Keratinocyte (primary cell): Measurements from ENCODE around the gene QSOX1. TPM values are rescaled to one million over a fixed set of nuclear protein-coding genes. Genes with fewer than 3 reads are reported as not detected.

Experiments
- DNase-seq: peaks from one replicate; pipeline ENCODE4 v3.0.0-alpha.2; 2011; ENCODE audit warnings: low read depth, missing footprints, low spot score
- FAIRE-seq: peaks from 2 replicates; lab custom pipeline; 2011; peaks lifted over from hg19 to GRCh38; lab: Jason Lieb, UNC
- H2AFZ ChIP-seq: 2 replicates; pipeline ENCODE4 v1.6.0; 2012; ENCODE audit warnings: low read length, control low read depth, inconsistent platforms; ENCODE audit not compliant: control insufficient read depth
- H3K27ac ChIP-seq: 2 replicates; pipeline ENCODE4 v1.5.1; 2011; ENCODE audit warnings: low read length; ENCODE audit not compliant: control insufficient read depth, insufficient read depth
- H3K27me3 ChIP-seq: 3 replicates; pipeline ENCODE4 v1.6.0; 2011; ENCODE audit warnings: low read length; ENCODE audit not compliant: control insufficient read depth, insufficient read depth; ENCODE audit errors: extremely low read depth
- H3K36me3 ChIP-seq, 2 experiments: 2 replicates in 1 of 2; 3 replicates in 1 of 2; pipeline ENCODE4 v1.5.1; 2011; ENCODE audit warnings: low read length in 2 of 2, mild to moderate bottlenecking in 1 of 2; ENCODE audit not compliant: control insufficient read depth in 2 of 2, insufficient read depth in 2 of 2; ENCODE audit errors: extremely low read depth in 1 of 2
- H3K4me1 ChIP-seq: 3 replicates; pipeline ENCODE4 v1.5.1; 2011; ENCODE audit warnings: low read length; ENCODE audit not compliant: control insufficient read depth, insufficient read depth; ENCODE audit errors: extremely low read depth
- H3K4me2 ChIP-seq: 3 replicates; pipeline ENCODE4 v1.6.0; 2011; ENCODE audit warnings: low read depth, low read length; ENCODE audit not compliant: control insufficient read depth, insufficient read depth; ENCODE audit errors: extremely low read depth
- H3K4me3 ChIP-seq, 3 experiments: fragments of 200-600 bp in 1 of 3; sonication (generic) in 1 of 3; 2 replicates in 2 of 3; 3 replicates in 1 of 3; pipeline ENCODE4 v1.5.1; 2011 to 2016; ENCODE audit warnings: low read length in 3 of 3, mild to moderate bottlenecking in 3 of 3, control low read depth in 2 of 3, inconsistent platforms in 1 of 3, low read depth in 1 of 3, mixed read lengths in 1 of 3, mixed run types in 1 of 3, moderate library complexity in 1 of 3; ENCODE audit not compliant: control insufficient read depth in 2 of 3, insufficient read depth in 2 of 3; ENCODE audit errors: extremely low read depth in 1 of 3
- H3K79me2 ChIP-seq: 2 replicates; pipeline ENCODE4 v1.6.0; 2012; ENCODE audit warnings: low read length; ENCODE audit not compliant: control insufficient read depth, insufficient read depth
- H3K9ac ChIP-seq: 3 replicates; pipeline ENCODE4 v1.6.0; 2011; ENCODE audit warnings: low read length; ENCODE audit not compliant: control insufficient read depth, insufficient read depth; ENCODE audit errors: extremely low read depth
- H3K9me1 ChIP-seq: 3 replicates; pipeline ENCODE4 v1.6.0; 2011; ENCODE audit warnings: low read length; ENCODE audit not compliant: control insufficient read depth, insufficient read depth; ENCODE audit errors: extremely low read depth
- H3K9me3 ChIP-seq: 2 replicates; pipeline ENCODE4 v1.5.1; 2012; ENCODE audit warnings: low read depth, low read length; ENCODE audit not compliant: control insufficient read depth
- H4K20me1 ChIP-seq: 3 replicates; pipeline ENCODE4 v1.6.0; 2011; ENCODE audit warnings: low read length; ENCODE audit not compliant: control insufficient read depth, insufficient read depth; ENCODE audit errors: extremely low read depth
- CTCF ChIP-seq, 3 experiments: IDR thresholded peaks in 1 of 3; conservative IDR thresholded peaks in 1 of 3; optimal IDR thresholded peaks in 1 of 3; 2 replicates in 2 of 3; 3 replicates in 1 of 3; pipeline versions ENCODE3 to v1.5.1; 2011; ENCODE audit warnings: low read length in 3 of 3, mild to moderate bottlenecking in 3 of 3, moderate library complexity in 2 of 3, control low read depth in 1 of 3, inconsistent platforms in 1 of 3; ENCODE audit not compliant: insufficient read depth in 2 of 3; ENCODE audit errors: extremely low read depth in 1 of 3
- EZH2 ChIP-seq: IDR thresholded peaks from one replicate; pipeline ENCODE4 v1.6.1; 2012; ENCODE audit warnings: inconsistent platforms, mild to moderate bottlenecking, low read length, moderate library complexity
- dilution Hi-C: fragments of 300-500 bp; cut with MboI; formaldehyde crosslinking; loops from one replicate; pipeline ENCODE4 v1.7.0; 2020; ENCODE audit warnings: low sequenced_read_pairs; ENCODE audit not compliant: extremely low pct_ligation_motif_present
- polyA plus RNA-seq, 5 experiments: library from polyadenylated mRNA; depleted of rRNA in 3 of 5; stranded (reverse) in 3 of 5; stranded (forward) in 1 of 5; unstranded in 1 of 5; fragments of >200 nt; gene quantifications; 1 replicate in 1 of 5; 2 replicates in 3 of 5; 3 replicates in 1 of 5; pipeline versions ENCODE4 v1.2.1 to v1.2.3, GENCODE V29; 2011 to 2012; ENCODE audit warnings: missing spikeins in 2 of 5, low read depth in 1 of 5, low replicate concordance in 1 of 5

QSOX1 gene
- polyA plus RNA-seq, 1 donor (not counting 4 experiments of a cell fraction or from before 2014, with no cell fraction given) = 57.6 TPM

- Histone ChIP-seq H3K79me2 (no peaks in the 10 kb centered on the region), H4K20me1 (no peaks in the 10 kb centered on the region), H3K36me3 (no peaks in the 10 kb centered on the region), H3K4me2 (peak overlapping the region; percentile 12), H3K27me3 (no peaks in the 10 kb centered on the region), H3K9me1 (no peaks in the 10 kb centered on the region), H3K9ac (no peak overlapping the region), H3K27ac (no peak overlapping the region), H3K4me1 (peaks cover 7% of the 10 kb centered on the region), H3K4me3 (no peak overlapping the region), H2AFZ (no peak overlapping the region), H3K9me3 (no peaks in the 10 kb centered on the region)
- FAIRE-seq (peak; percentile 39), DNase-seq (no peak)
- dilution Hi-C loops = no loop called here
- TF ChIP-seq CTCF (optimal IDR thresholded peaks at IDR 0.05 in 1 of 3, IDR thresholded peaks at IDR 0.05 in 1 of 3, conservative IDR thresholded peaks at IDR 0.05 in 1 of 3; ENCODE audit: extremely low read depth in 1 of 3, insufficient read depth in 2 of 3, low read length in 3 of 3) (no peak), EZH2 (no peak)
These were observed 11.3 kb upstream of the QSOX1 start for GRCh38 chr1:180143359-180143758.

GRCh38 chr1:180144659-180145357, 9.9 kb upstream of the QSOX1 start:
- FAIRE-seq = no peak
- Histone ChIP-seq H3K36me3 (no peaks in the 10 kb centered on the region), H3K27me3 (no peaks in the 10 kb centered on the region), H3K9me3 (no peaks in the 10 kb centered on the region), H3K4me3 (no peak overlapping the region), H3K4me2 (no peak overlapping the region), H3K9me1 (no peaks in the 10 kb centered on the region), H4K20me1 (no peaks in the 10 kb centered on the region), H2AFZ (peak overlapping the region; percentile 42), H3K27ac (no peak overlapping the region), H3K9ac (no peak overlapping the region), H3K4me1 (peaks cover 7% of the 10 kb centered on the region), H3K79me2 (no peaks in the 10 kb centered on the region)
- TF ChIP-seq CTCF (optimal IDR thresholded peaks at IDR 0.05 in 1 of 3, IDR thresholded peaks at IDR 0.05 in 1 of 3, conservative IDR thresholded peaks at IDR 0.05 in 1 of 3; ENCODE audit: extremely low read depth in 1 of 3, insufficient read depth in 2 of 3, low read length in 3 of 3) (no peak), EZH2 (no peak)
- dilution Hi-C loops = no loop called here
- DNase-seq = no peak
